Measurements from ENCODE around the gene NCDN. TPM values are rescaled to one million over a fixed set of nuclear protein-coding genes. Genes with fewer than 3 reads are reported as not detected.

NCDN gene
- total RNA-seq, 2 experiments from 2014 or later = 22.2 to 30.1 TPM

- Histone ChIP-seq H3K36me3 (ENCODE audit: insufficient read depth, low read length) (peaks cover 27% of the 10 kb centered on the region), H3K9me3 (ENCODE audit: low read length) (no peaks in the 10 kb centered on the region), H4K20me1 (ENCODE audit: insufficient read depth, low read length) (no peaks in the 10 kb centered on the region), H2AFZ (ENCODE audit: low read length) (peak overlapping the region; percentile 77), H3K9me2 (ENCODE audit: insufficient read depth, low read length) (no peaks in the 10 kb centered on the region), H3K4me1 (ENCODE audit: insufficient read depth, low read length, poor library complexity, severe bottlenecking) (peaks cover 25% of the 10 kb centered on the region), H3K4me2 (ENCODE audit: low read length) (peak overlapping the region; percentile 97), H3K27ac (ENCODE audit: low read depth, low read length, poor library complexity, severe bottlenecking) (peak overlapping the region; percentile 68), H3K4me3 (ENCODE audit: low read depth, low read length, poor library complexity, severe bottlenecking) (peak overlapping the region; percentile 99), H3K79me2 (ENCODE audit: insufficient read depth, low read depth, low read length) (peaks cover 11% of the 10 kb centered on the region; the same call in 1 of the 2 replicates)
- ChIA-PET CTCF (ENCODE audit: unreplicated experiment) (interaction anchor here (0.6 to 1.5 kb wide), 5 partner anchors 8 to 170 kb away, joined by 3 to 4 read pairs (median 3); no protein-coding TSS in a partner anchor), POLR2A (interaction anchor here (0.6 to 0.8 kb wide), 5 partner anchors 12 to 102 kb away, joined by 3 to 6 read pairs (median 3); no protein-coding TSS in a partner anchor)
- intact Hi-C loops (cut with micrococcal nuclease; ENCODE audit: unreplicated experiment) = loop anchor here (1.0 to 5.0 kb wide), 2 partner anchors 49 to 213 kb away; partner anchors contain the start of gene CLSPN
- no TSS peak for BruUV-seq (replicated peaks)
- DNase-seq (ENCODE audit: low spot score) = peak; percentile 39
- no peak for TF ChIP-seq EZH2phosphoT487 (IDR thresholded peaks at IDR 0.05; ENCODE audit: borderline replicate concordance, low read depth, low read length)
- TF ChIP-seq CTCF (conservative IDR thresholded peaks at IDR 0.05; ENCODE audit: low read length) = no peak
Measured at GRCh38 chr1:35556484-35557117, 998 bp upstream of the NCDN start.

- intact Hi-C loops (cut with micrococcal nuclease; ENCODE audit: unreplicated experiment) = loop anchor here (1.0 to 5.0 kb wide), 2 partner anchors 50 to 212 kb away; partner anchors contain the start of gene CLSPN
- Histone ChIP-seq H3K27ac (ENCODE audit: low read depth, low read length, poor library complexity, severe bottlenecking) (peak within 1 kb of the TSS; percentile 68), H3K36me3 (ENCODE audit: insufficient read depth, low read length) (peaks cover 21% of the 10 kb centered on the region), H2AFZ (ENCODE audit: low read length) (peak within 1 kb of the TSS; percentile 77), H3K4me2 (ENCODE audit: low read length) (peak within 1 kb of the TSS; percentile 98), H3K4me1 (ENCODE audit: insufficient read depth, low read length, poor library complexity, severe bottlenecking) (peaks cover 25% of the 10 kb centered on the region), H3K9me3 (ENCODE audit: low read length) (no peaks in the 10 kb centered on the region), H3K4me3 (ENCODE audit: low read depth, low read length, poor library complexity, severe bottlenecking) (peak within 1 kb of the TSS; percentile 99), H4K20me1 (ENCODE audit: insufficient read depth, low read length) (no peaks in the 10 kb centered on the region), H3K79me2 (ENCODE audit: insufficient read depth, low read depth, low read length) (peaks cover 11% of the 10 kb centered on the region; the same call in 1 of the 2 replicates), H3K9me2 (ENCODE audit: insufficient read depth, low read length) (no peaks in the 10 kb centered on the region)
- CTCF ChIA-PET (ENCODE audit: unreplicated experiment) = interaction anchor here (0.6 to 1.5 kb wide), 2 partner anchors 76 to 170 kb away, joined by 3 to 4 read pairs; no protein-coding TSS in a partner anchor
- no TSS peak for BruUV-seq (replicated peaks)
- DNase-seq (ENCODE audit: low spot score) = no peak
- POLR2A ChIA-PET = interaction anchor here (0.6 to 1.0 kb wide), 2 partner anchors 20 to 102 kb away, joined by 6 read pairs; no protein-coding TSS in a partner anchor
- no peak for TF ChIP-seq CTCF (conservative IDR thresholded peaks at IDR 0.05; ENCODE audit: low read length)
Measured at GRCh38 chr1:35557118-35557610, 435 bp upstream of the NCDN start, which contains the start of gene KIAA0319L. Gene KIAA0319L, minus strand, starts transcription at chr1:35557403. Its CDS starts 2,912 bp downstream, at chr1:35554491.

Data from OCI-LY7 (cell line).